ENCODE data around the gene ENO4. TPM values are rescaled to one million over a fixed set of nuclear protein-coding genes. Genes with fewer than 3 reads are reported as not detected.

Gene ENO4
- total RNA-seq, 4 donors from 2014 or later = 0.17 to 1.1 (median 0.29) TPM; not detected in 1

DNA sequence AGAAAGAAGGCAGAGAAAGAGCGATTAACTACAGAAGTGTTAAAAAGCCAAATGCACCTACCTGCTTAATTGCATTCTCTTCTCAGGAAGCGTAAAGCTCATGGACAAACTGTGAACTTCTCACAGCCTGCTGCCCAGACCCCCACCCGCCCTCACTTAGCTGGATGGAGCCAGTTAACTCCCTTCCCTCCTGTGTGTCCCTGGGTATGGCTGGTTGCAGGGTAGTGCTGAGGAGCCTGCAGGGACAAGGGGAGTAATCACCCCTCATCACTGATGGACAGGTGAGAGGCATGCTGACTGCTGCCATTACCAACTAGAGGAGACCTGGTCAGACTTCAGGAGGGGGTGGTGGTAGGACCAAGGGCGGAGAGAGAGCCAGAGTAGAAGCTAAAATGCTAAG lies 37.5 kb downstream of the ENO4 start:
- no peaks in the 10 kb centered on the region for H3K9me3 ChIP-seq
- no peak overlapping the region for H3K4me3 ChIP-seq
- peaks cover 5 to 21% (median 8%) of the 10 kb centered on the region in 4 donors for H3K4me1 ChIP-seq
- no peaks in the 10 kb centered on the region for H3K36me3 ChIP-seq
- no peak for DNase-seq (ENCODE audit: extremely low spot score)
- TF ChIP-seq POLR2AphosphoS5 (IDR thresholded peaks at IDR 0.05) (no peak), POLR2A (IDR thresholded peaks at IDR 0.05; ENCODE audit: low read depth) (no peak), EP300 (IDR thresholded peaks at IDR 0.05) (no peak)
- TF ChIP-seq, protein P1, sequence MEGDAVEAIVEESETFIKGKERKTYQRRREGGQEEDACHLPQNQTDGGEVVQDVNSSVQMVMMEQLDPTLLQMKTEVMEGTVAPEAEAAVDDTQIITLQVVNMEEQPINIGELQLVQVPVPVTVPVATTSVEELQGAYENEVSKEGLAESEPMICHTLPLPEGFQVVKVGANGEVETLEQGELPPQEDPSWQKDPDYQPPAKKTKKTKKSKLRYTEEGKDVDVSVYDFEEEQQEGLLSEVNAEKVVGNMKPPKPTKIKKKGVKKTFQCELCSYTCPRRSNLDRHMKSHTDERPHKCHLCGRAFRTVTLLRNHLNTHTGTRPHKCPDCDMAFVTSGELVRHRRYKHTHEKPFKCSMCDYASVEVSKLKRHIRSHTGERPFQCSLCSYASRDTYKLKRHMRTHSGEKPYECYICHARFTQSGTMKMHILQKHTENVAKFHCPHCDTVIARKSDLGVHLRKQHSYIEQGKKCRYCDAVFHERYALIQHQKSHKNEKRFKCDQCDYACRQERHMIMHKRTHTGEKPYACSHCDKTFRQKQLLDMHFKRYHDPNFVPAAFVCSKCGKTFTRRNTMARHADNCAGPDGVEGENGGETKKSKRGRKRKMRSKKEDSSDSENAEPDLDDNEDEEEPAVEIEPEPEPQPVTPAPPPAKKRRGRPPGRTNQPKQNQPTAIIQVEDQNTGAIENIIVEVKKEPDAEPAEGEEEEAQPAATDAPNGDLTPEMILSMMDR (IDR thresholded peaks at IDR 0.05) = no peak
- no peak overlapping the region for H3K27ac ChIP-seq (replicated peaks in 1 of 4)
- WGBS = 95% methylated on average over 4 of the region's 4 CpGs
- no peaks in the 10 kb centered on the region for H3K27me3 ChIP-seq
- intact Hi-C loops (cut with DNase I) = no loop called here

DNA sequence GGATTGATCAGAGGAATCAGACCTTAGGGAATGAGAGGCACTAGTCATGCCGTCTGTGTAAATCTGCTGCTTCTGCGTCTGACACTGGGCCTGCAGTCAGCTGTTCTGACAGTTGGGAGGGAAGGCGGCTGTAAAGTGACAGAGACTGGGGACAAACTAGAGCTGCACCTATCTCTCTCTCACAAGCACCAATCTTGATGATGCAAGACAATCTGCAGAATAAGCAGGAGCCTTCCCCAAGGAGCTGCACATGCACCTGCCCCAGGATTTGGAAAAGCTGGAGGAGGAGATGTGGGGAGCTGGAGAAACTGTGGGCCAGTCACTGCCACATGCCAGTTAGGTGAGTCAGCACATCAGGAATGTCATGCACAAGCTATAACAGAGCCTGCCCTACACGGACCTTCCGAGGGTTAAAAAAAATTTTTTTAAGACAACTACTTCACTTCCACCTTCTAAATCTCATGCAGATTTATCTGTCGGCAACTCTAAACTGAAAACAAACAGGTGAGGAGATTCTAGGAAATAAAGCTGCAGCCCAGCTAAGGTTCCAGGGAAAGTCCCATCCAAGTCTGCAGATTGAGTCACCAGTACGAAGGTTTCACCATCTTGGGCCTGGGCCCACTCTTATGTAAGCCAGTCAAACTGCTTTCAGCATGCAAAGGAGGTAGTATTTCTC lies 39.2 kb downstream of the ENO4 start:
- 55% methylated on average over 7 of the region's 7 CpGs for WGBS
- intact Hi-C loops (cut with DNase I) = no loop called here

DNA sequence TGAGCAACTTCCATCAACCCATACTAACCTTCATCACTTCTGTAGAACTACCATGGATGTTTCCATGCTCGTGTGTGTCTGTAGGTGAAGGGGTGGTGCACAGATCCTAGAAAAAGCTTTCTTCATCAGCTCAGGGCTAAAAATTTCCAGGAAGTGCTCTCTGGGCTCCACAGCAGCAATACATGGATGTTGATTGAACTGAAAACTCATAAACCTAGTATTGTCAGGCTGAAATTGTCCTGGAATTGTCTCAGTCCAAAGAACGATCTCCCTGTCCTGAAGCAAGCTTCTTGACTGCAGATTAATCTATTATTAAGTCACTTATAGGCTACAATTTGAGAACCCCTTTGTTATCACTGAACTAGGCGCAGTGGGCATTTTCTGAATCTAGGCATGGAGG lies 39.8 kb downstream of the ENO4 start:
- Histone ChIP-seq H3K27me3 (no peaks in the 10 kb centered on the region), H3K4me3 (no peak overlapping the region), H3K4me1 (peaks cover 5 to 21% (median 8%) of the 10 kb centered on the region in 4 donors), H3K36me3 (no peaks in the 10 kb centered on the region), H3K27ac (replicated peaks in 1 of 4) (no peak overlapping the region), H3K9me3 (no peaks in the 10 kb centered on the region)
- TF ChIP-seq POLR2A (IDR thresholded peaks at IDR 0.05; ENCODE audit: low read depth) = no peak
- TF ChIP-seq EP300 (IDR thresholded peaks at IDR 0.05) = no peak
- TF ChIP-seq POLR2AphosphoS5 (IDR thresholded peaks at IDR 0.05) = no peak
- TF ChIP-seq, protein P1 (IDR thresholded peaks at IDR 0.05) = no peak
- WGBS = 63% methylated on average over 3 of the region's 3 CpGs
- intact Hi-C loops (cut with DNase I) = no loop called here
- DNase-seq (ENCODE audit: extremely low spot score) = no peak

More for the DNA sequence above, 39.2 kb downstream of the ENO4 start:
- H3K4me3 ChIP-seq = no peak overlapping the region
- TF ChIP-seq EP300 (IDR thresholded peaks at IDR 0.05) = no peak
- TF ChIP-seq POLR2AphosphoS5 (IDR thresholded peaks at IDR 0.05) = peak; percentile 14 to 18
- no peak for TF ChIP-seq POLR2A (IDR thresholded peaks at IDR 0.05; ENCODE audit: low read depth)
- TF ChIP-seq, protein P1 (IDR thresholded peaks at IDR 0.05) = no peak
- no peaks in the 10 kb centered on the region for H3K36me3 ChIP-seq
- H3K9me3 ChIP-seq = no peaks in the 10 kb centered on the region
- peaks cover 5 to 21% (median 8%) of the 10 kb centered on the region in 4 donors for H3K4me1 ChIP-seq
- H3K27me3 ChIP-seq = no peaks in the 10 kb centered on the region
- DNase-seq (ENCODE audit: extremely low spot score) = no peak
- no peak overlapping the region for H3K27ac ChIP-seq (replicated peaks in 1 of 4)

DNA sequence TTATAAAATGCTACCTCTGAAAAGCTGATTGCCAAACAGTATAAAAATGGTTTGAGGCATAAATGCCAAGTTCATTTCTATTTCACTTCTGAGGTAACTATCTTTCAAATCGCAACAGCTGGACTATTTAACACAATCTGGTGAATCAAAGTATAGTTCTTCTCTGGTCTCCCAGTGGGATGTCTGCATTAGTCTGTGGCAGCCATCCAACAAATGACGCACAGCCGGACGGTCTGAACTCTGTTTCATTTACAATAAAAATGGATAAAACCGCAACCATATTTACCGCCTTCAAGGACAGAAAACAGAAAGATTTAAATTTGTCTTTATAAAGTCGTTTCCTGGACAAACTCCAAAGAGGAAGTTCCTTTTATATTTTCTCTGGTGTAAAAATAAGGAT lies 41.9 kb downstream of the ENO4 start:
- Histone ChIP-seq H3K4me3 (no peak overlapping the region), H3K4me1 (peaks cover 5 to 21% (median 8%) of the 10 kb centered on the region in 4 donors), H3K27ac (replicated peaks in 1 of 4) (no peak overlapping the region), H3K36me3 (no peaks in the 10 kb centered on the region), H3K27me3 (no peaks in the 10 kb centered on the region), H3K9me3 (no peaks in the 10 kb centered on the region)
- peak; percentile 39 for DNase-seq (ENCODE audit: extremely low spot score)
- intact Hi-C loops (cut with DNase I) = no loop called here
- WGBS = 10% methylated on average over 7 of the region's 7 CpGs
- TF ChIP-seq POLR2A (IDR thresholded peaks at IDR 0.05; ENCODE audit: low read depth) (no peak), EP300 (IDR thresholded peaks at IDR 0.05) (no peak), POLR2AphosphoS5 (IDR thresholded peaks at IDR 0.05) (no peak)
- TF ChIP-seq, protein P1 (IDR thresholded peaks at IDR 0.05) = no peak
